HEK293 (cell line): ENCODE results near the gene PPARA.

ENCODE experiments used
- CTCF ChIA-PET: fragments of 350-600 bp; formaldehyde crosslinking; extraction: SDS; loops from one replicate; lab custom pipeline; 2021; ENCODE audit warnings: antibody characterized with exemption; lab: Yijun Ruan, JAX
- POLR2A ChIA-PET: fragments of 300-600 bp; formaldehyde crosslinking; extraction: SDS; loops from one replicate; lab custom pipeline; 2020; ENCODE audit warnings: antibody characterized with exemption, inconsistent platforms; lab: Yijun Ruan, JAX
- H3K27ac ChIP-seq: fragments of 200-500 bp; sonication (Bioruptor generic); 2 replicates; pipeline ENCODE4 v1.5.1; 2014; ENCODE audit warnings: low read depth, low read length, control low read depth, inconsistent platforms; ENCODE audit errors: extremely low read depth
- H3K36me3 ChIP-seq, 2 experiments: fragments of 200-500 bp in 1 of 2; sonication (Bioruptor generic) in 1 of 2; 1 replicate in 1 of 2; 2 replicates in 1 of 2; pipeline ENCODE4 v1.5.1; 2014 to 2017; ENCODE audit warnings: inconsistent platforms in 2 of 2, low read length in 2 of 2; ENCODE audit not compliant: control insufficient read depth in 2 of 2, insufficient read depth in 1 of 2
- H3K4me1 ChIP-seq: fragments of 200-500 bp; sonication (Bioruptor generic); 2 replicates; pipeline ENCODE4 v1.5.1; 2014; ENCODE audit warnings: mild to moderate bottlenecking, low read length, inconsistent platforms; ENCODE audit not compliant: control insufficient read depth, insufficient read depth
- H3K4me3 ChIP-seq: 2 replicates; pipeline ENCODE4 v1.5.1; 2011; ENCODE audit warnings: low read depth, mild to moderate bottlenecking, control low read depth, low read length, moderate library complexity
- H3K9me3 ChIP-seq: fragments of 200-500 bp; sonication (Bioruptor generic); 2 replicates; pipeline ENCODE4 v1.5.1; 2014; ENCODE audit warnings: low read depth, low read length, inconsistent platforms; ENCODE audit not compliant: control insufficient read depth, insufficient read depth
- BCL11B ChIP-seq: fragments of 450-650 bp; formaldehyde crosslinking; IDR thresholded peaks from 2 replicates; pipeline ENCODE4 v1.5.1; 2016; ENCODE audit warnings: low read depth, missing biosample characterization, missing genetic modification characterization
- EGR2 ChIP-seq: fragments of 450-650 bp; formaldehyde crosslinking; IDR thresholded peaks from 2 replicates; pipeline ENCODE4 v1.5.1; 2016; ENCODE audit warnings: low read depth, missing biosample characterization, missing genetic modification characterization
- PRDM1 ChIP-seq: fragments of 450-650 bp; formaldehyde crosslinking; IDR thresholded peaks from 2 replicates; pipeline ENCODE4; 2016; ENCODE audit warnings: missing biosample characterization, missing genetic modification characterization
- PRDM10 ChIP-seq: fragments of 450-650 bp; formaldehyde crosslinking; IDR thresholded peaks from 2 replicates; pipeline ENCODE4 v1.5.1; 2016; ENCODE audit warnings: missing biosample characterization, missing genetic modification characterization
- REPIN1 ChIP-seq: fragments of 450-650 bp; formaldehyde crosslinking; IDR thresholded peaks from 2 replicates; pipeline ENCODE4 v1.5.1; 2017; ENCODE audit warnings: missing biosample characterization, missing genetic modification characterization, low read depth
- SCRT2 ChIP-seq: fragments of 450-650 bp; formaldehyde crosslinking; IDR thresholded peaks from 2 replicates; pipeline ENCODE4 v1.5.1; 2016; ENCODE audit warnings: missing biosample characterization, missing genetic modification characterization
- TRIM28 ChIP-seq: IDR thresholded peaks from 2 replicates; pipeline ENCODE4 v1.6.1; 2011; ENCODE audit warnings: low read length, control low read depth, borderline replicate concordance
- ZBTB6 ChIP-seq: fragments of 450-650 bp; formaldehyde crosslinking; IDR thresholded peaks from 2 replicates; pipeline ENCODE4 v1.5.1; 2017; ENCODE audit warnings: missing biosample characterization, missing genetic modification characterization
- ZNF140 ChIP-seq: fragments of 450-650 bp; formaldehyde crosslinking; IDR thresholded peaks from 2 replicates; pipeline ENCODE4 v1.5.1; 2016; ENCODE audit warnings: missing biosample characterization, missing genetic modification characterization
- ZNF175 ChIP-seq: fragments of 450-650 bp; formaldehyde crosslinking; IDR thresholded peaks from 2 replicates; pipeline ENCODE4 v1.5.1; 2016; ENCODE audit warnings: missing biosample characterization, missing genetic modification characterization
- ZNF18 ChIP-seq: fragments of 450-650 bp; formaldehyde crosslinking; IDR thresholded peaks from 2 replicates; pipeline ENCODE4 v1.5.1; 2016; ENCODE audit warnings: missing biosample characterization, missing genetic modification characterization
- ZNF214 ChIP-seq: fragments of 450-650 bp; formaldehyde crosslinking; IDR thresholded peaks from 2 replicates; pipeline ENCODE4 v1.5.1; 2017; ENCODE audit warnings: missing biosample characterization, mild to moderate bottlenecking, missing genetic modification characterization, borderline replicate concordance
- ZNF350 ChIP-seq: fragments of 450-650 bp; formaldehyde crosslinking; IDR thresholded peaks from 2 replicates; pipeline ENCODE4 v1.5.0; 2017; ENCODE audit warnings: missing biosample characterization, mild to moderate bottlenecking, missing genetic modification characterization
- ZNF37A ChIP-seq: fragments of 450-650 bp; IDR thresholded peaks from 2 replicates; pipeline ENCODE4 v1.5.1; 2018; ENCODE audit warnings: missing biosample characterization, missing genetic modification characterization
- ZNF398 ChIP-seq: fragments of 450-650 bp; formaldehyde crosslinking; IDR thresholded peaks from 2 replicates; pipeline ENCODE4 v1.5.1; 2017; ENCODE audit warnings: missing biosample characterization, missing genetic modification characterization
- ZNF433 ChIP-seq: fragments of 450-650 bp; formaldehyde crosslinking; IDR thresholded peaks from 2 replicates; pipeline ENCODE4 v1.5.1; 2016; ENCODE audit warnings: missing biosample characterization, missing genetic modification characterization, low read depth
- ZNF473 ChIP-seq: fragments of 450-650 bp; formaldehyde crosslinking; IDR thresholded peaks from 2 replicates; pipeline ENCODE4 v1.5.1; 2017; ENCODE audit warnings: missing biosample characterization, missing genetic modification characterization
- ZNF529 ChIP-seq: fragments of 450-650 bp; formaldehyde crosslinking; IDR thresholded peaks from 2 replicates; pipeline ENCODE4 v1.5.1; 2017; ENCODE audit warnings: missing genetic modification characterization, missing biosample characterization; ENCODE audit not compliant: insufficient replicate concordance
- ZNF558 ChIP-seq: fragments of 450-650 bp; formaldehyde crosslinking; IDR thresholded peaks from 2 replicates; pipeline ENCODE4 v1.5.1; 2016; ENCODE audit warnings: missing biosample characterization, missing genetic modification characterization
- ZNF623 ChIP-seq: fragments of 450-650 bp; formaldehyde crosslinking; IDR thresholded peaks from 2 replicates; pipeline ENCODE4 v1.5.1; 2016; ENCODE audit warnings: missing biosample characterization, missing genetic modification characterization
- ZNF624 ChIP-seq: fragments of 450-650 bp; formaldehyde crosslinking; IDR thresholded peaks from 2 replicates; pipeline ENCODE4 v1.5.1; 2017; ENCODE audit warnings: missing biosample characterization, missing genetic modification characterization
- ZNF707 ChIP-seq: fragments of 450-650 bp; formaldehyde crosslinking; IDR thresholded peaks from 2 replicates; pipeline ENCODE4 v1.5.1; 2016; ENCODE audit warnings: missing biosample characterization, missing genetic modification characterization
- ZNF837 ChIP-seq: fragments of 450-650 bp; formaldehyde crosslinking; IDR thresholded peaks from 2 replicates; pipeline ENCODE4 v1.5.1; 2016; ENCODE audit warnings: missing biosample characterization, missing genetic modification characterization
- ZSCAN30 ChIP-seq: fragments of 450-650 bp; IDR thresholded peaks from 2 replicates; pipeline ENCODE4 v1.5.1; 2018; ENCODE audit warnings: missing biosample characterization, mild to moderate bottlenecking, missing genetic modification characterization, moderate library complexity

The PPARA gene

GRCh38 chr22:46269564-46269963, 119.2 kb downstream of the PPARA start:
- Histone ChIP-seq H3K27ac (no peak overlapping the region), H3K9me3 (no peaks in the 10 kb centered on the region), H3K36me3 (peaks cover 6 to 46% of the 10 kb centered on the region in 2 experiments), H3K4me3 (no peak overlapping the region), H3K4me1 (no peaks in the 10 kb centered on the region)
- ChIA-PET POLR2A (interaction anchor here (1.0 to 2.8 kb wide), 3 partner anchors 10 to 21 kb away, joined by 3 to 33 read pairs (median 4); partner anchors contain the start of gene CDPF1), CTCF (interaction anchor here (0.6 to 3.2 kb wide), 5 partner anchors 10 to 1203 kb away, joined by 3 to 12 read pairs (median 4); no protein-coding TSS in a partner anchor)
- TF ChIP-seq ZNF837 (tag by site-specific recombination), result no peak
- TF ChIP-seq EGR2 (tag by site-specific recombination), result 0 out of 2 replicates have a peak, but pooled peaks have one; percentile 7
- peak; percentile 65 for TF ChIP-seq PRDM10 (tag by site-specific recombination)

GRCh38 chr22:46272196-46272595, 121.9 kb downstream of the PPARA start:
- Histone ChIP-seq H3K4me3 (no peak overlapping the region), H3K27ac (no peak overlapping the region), H3K9me3 (no peaks in the 10 kb centered on the region), H3K4me1 (no peaks in the 10 kb centered on the region), H3K36me3 (peaks cover 20 to 70% of the 10 kb centered on the region in 2 experiments)
- ChIA-PET POLR2A (no interaction called here), CTCF (interaction anchor here (0.6 kb wide), 1 partner anchor 833 kb away, joined by 3 read pairs; no protein-coding TSS in a partner anchor)
- TF ChIP-seq ZNF37A (tag by site-specific recombination) (no peak), BCL11B (no peak), ZNF175 (tag by site-specific recombination) (no peak), ZNF140 (tag by site-specific recombination) (no peak), ZNF473 (tag by site-specific recombination) (no peak), REPIN1 (tag by site-specific recombination) (no peak), ZNF624 (tag by site-specific recombination) (no peak), ZBTB6 (tag by site-specific recombination) (no peak), ZNF214 (tag by site-specific recombination) (no peak), ZNF558 (tag by site-specific recombination) (no peak), ZNF18 (no peak), ZNF623 (no peak)

GRCh38 chr22:46272762-46273431, 122.6 kb downstream of the PPARA start:
- no peak overlapping the region for H3K4me3 ChIP-seq
- CTCF ChIA-PET, result interaction anchor here (0.6 kb wide), 1 partner anchor 833 kb away, joined by 3 read pairs; no protein-coding TSS in a partner anchor
- no peaks in the 10 kb centered on the region for H3K4me1 ChIP-seq
- H3K9me3 ChIP-seq, result no peaks in the 10 kb centered on the region
- POLR2A ChIA-PET, result no interaction called here
- no peak overlapping the region for H3K27ac ChIP-seq
- H3K36me3 ChIP-seq, result peaks cover 20 to 76% of the 10 kb centered on the region in 2 experiments
- TF ChIP-seq PRDM1 (tag by site-specific recombination), result no peak
- no peak for TF ChIP-seq ZNF350 (tag by site-specific recombination)
- no peak for TF ChIP-seq ZSCAN30
- TF ChIP-seq ZNF398 (tag by site-specific recombination), result no peak
- TF ChIP-seq TRIM28, result no peak
- no peak for TF ChIP-seq ZNF433 (tag by site-specific recombination)
- TF ChIP-seq ZNF473 (tag by site-specific recombination), result no peak
- TF ChIP-seq ZNF707 (tag by site-specific recombination), result no peak
- no peak for TF ChIP-seq SCRT2 (tag by site-specific recombination)
- TF ChIP-seq ZNF529, result no peak
